ENCODE results near the gene CADPS. TPM values are rescaled to one million over a fixed set of nuclear protein-coding genes. Genes with fewer than 3 reads are reported as not detected.

Gene CADPS
- total and polyA plus RNA-seq, 2 of the 4 experiments (the other 2 are of a cell fraction): not detected

- no peak overlapping the region for H2AFZ ChIP-seq (replicated peaks; ENCODE audit: low read length, poor library complexity)
- TF ChIP-seq CEBPB (IDR thresholded peaks at IDR 0.05; ENCODE audit: low read depth, low read length) (no peak), POLR2A (IDR thresholded peaks at IDR 0.05; ENCODE audit: low read depth, low read length) (no peak), MAZ (IDR thresholded peaks at IDR 0.05; ENCODE audit: borderline replicate concordance, low read depth, low read length) (no peak), USF2 (IDR thresholded peaks at IDR 0.05; ENCODE audit: low read depth, low read length) (no peak), SMC3 (IDR thresholded peaks at IDR 0.05; ENCODE audit: low read depth, low read length) (no peak), RCOR1 (IDR thresholded peaks at IDR 0.05; ENCODE audit: insufficient replicate concordance, low read length) (no peak), RFX5 (IDR thresholded peaks at IDR 0.05; ENCODE audit: low read depth, low read length) (no peak), RAD21 (IDR thresholded peaks at IDR 0.05; ENCODE audit: low read length) (no peak), CHD1 (IDR thresholded peaks at IDR 0.05; ENCODE audit: low read depth, low read length) (no peak), CTCF (conservative IDR thresholded peaks at IDR 0.05; ENCODE audit: low read depth, low read length) (no peak), FOS (IDR thresholded peaks at IDR 0.05; ENCODE audit: low read depth, low read length) (no peak), MXI1 (IDR thresholded peaks at IDR 0.05; ENCODE audit: borderline replicate concordance, low read depth, low read length) (no peak), MAFK (IDR thresholded peaks at IDR 0.05; ENCODE audit: low read depth, low read length) (no peak), BHLHE40 (IDR thresholded peaks at IDR 0.05; ENCODE audit: low read depth, low read length) (no peak), ELK1 (IDR thresholded peaks at IDR 0.05; ENCODE audit: borderline replicate concordance, low read depth, low read length) (no peak), NFE2L2 (IDR thresholded peaks at IDR 0.05; ENCODE audit: low read depth, low read length) (no peak)
- WGBS, 2 experiments (ENCODE audit: extremely low coverage in 2 of 2, insufficient read length in 1 of 2): 82% methylated on average over 3 of the region's 7 CpGs; no CpG with 5 or more reads in 1 of the 2 experiments
- H2AK5ac ChIP-seq (ENCODE audit: low read depth, low read length): no peak overlapping the region
- no peaks in the 10 kb centered on the region; the same call in 1 of the 2 replicates for H3K27me3 ChIP-seq (ENCODE audit: control insufficient read depth, insufficient read depth, low read length)
- no peaks in the 10 kb centered on the region for H3K9me3 ChIP-seq (ENCODE audit: control insufficient read depth, insufficient read depth, low read length)
- no peak overlapping the region for H4K91ac ChIP-seq (ENCODE audit: insufficient read depth, low read depth, low read length)
- H3K18ac ChIP-seq (ENCODE audit: low read depth, low read length): no peak overlapping the region
- no TSS peak for BruUV-seq (replicated peaks)
- no peak overlapping the region for H2BK120ac ChIP-seq (ENCODE audit: low read depth, low read length)
- H2BK15ac ChIP-seq (ENCODE audit: low read depth, low read length): no peak overlapping the region
- H3K14ac ChIP-seq (replicated peaks; ENCODE audit: low read depth, low read length): no peak overlapping the region
- intact Hi-C loops (cut with micrococcal nuclease) (no loop called here), dilution Hi-C loops (cut with HindIII; ENCODE audit: low sequenced_read_pairs, unreplicated experiment) (no loop called here), in situ Hi-C loops (cut with MboI; ENCODE audit: low sequenced_read_pairs) (no loop called here)
- H4K8ac ChIP-seq (ENCODE audit: low read depth in 2 of 2, low read length in 2 of 2): no peak overlapping the region
- H4K5ac ChIP-seq (ENCODE audit: low read depth, low read length): no peak overlapping the region
- no peak overlapping the region for H3K4ac ChIP-seq (ENCODE audit: low read depth, low read length)
- H3K79me1 ChIP-seq (ENCODE audit: low read depth in 1 of 2, low read length in 2 of 2): no peaks in the 10 kb centered on the region
- CTCF ChIA-PET: no interaction called here
- POLR2A ChIA-PET (ENCODE audit: unreplicated experiment): no interaction called here
- H2BK20ac ChIP-seq (ENCODE audit: low read depth, low read length): no peak overlapping the region
- no peak overlapping the region for H2AK9ac ChIP-seq (replicated peaks; ENCODE audit: low read depth, low read length, poor library complexity)
- no peak overlapping the region for H3K9ac ChIP-seq (ENCODE audit: low read depth, low read length)
- no peak for ATAC-seq (ENCODE audit: low read depth)
- no peak overlapping the region for H3K4me2 ChIP-seq (ENCODE audit: low read depth, low read length)
- no peaks in the 10 kb centered on the region for H3K4me1 ChIP-seq (ENCODE audit: control insufficient read depth, insufficient read depth, low read length)
- no peak overlapping the region for H3K4me3 ChIP-seq (ENCODE audit: insufficient read depth, low read depth, low read length)
- H3K23ac ChIP-seq (ENCODE audit: low read depth, low read length): no peak overlapping the region
- H2BK5ac ChIP-seq (ENCODE audit: low read depth, low read length, poor library complexity, severe bottlenecking): no peak overlapping the region
- no peak overlapping the region for H3K56ac ChIP-seq (ENCODE audit: extremely low read depth, insufficient read depth, low read length)
- H3K36me3 ChIP-seq (ENCODE audit: control insufficient read depth, insufficient read depth, low read length): no peaks in the 10 kb centered on the region
- no peaks in the 10 kb centered on the region for H3K9me1 ChIP-seq (ENCODE audit: insufficient read depth, low read length)
- no peak overlapping the region for H3K27ac ChIP-seq (ENCODE audit: insufficient read depth, low read length)
- no peaks in the 10 kb centered on the region for H4K20me1 ChIP-seq (ENCODE audit: insufficient read depth, low read length)
- no peak for DNase-seq
Observed at GRCh38 chr3:62653796-62654195, 221.4 kb downstream of the CADPS start.
